HEK293T (cell line): ENCODE data around the gene RORC.

Experiments used
- ARNT ChIP-seq: fragments of 450-650 bp; IDR thresholded peaks from 2 replicates; pipeline ENCODE4 v1.6.1; 2017; ENCODE audit warnings: mild to moderate bottlenecking
- BHLHE40 ChIP-seq: fragments of 450-650 bp; IDR thresholded peaks from 2 replicates; pipeline ENCODE4 v1.6.1; 2016; ENCODE audit warnings: mild to moderate bottlenecking, moderate library complexity, borderline replicate concordance
- ELF4 ChIP-seq: fragments of 450-650 bp; IDR thresholded peaks from 2 replicates; pipeline ENCODE4 v1.6.1; 2017; ENCODE audit warnings: antibody characterized with exemption
- FOXM1 ChIP-seq: fragments of 450-650 bp; IDR thresholded peaks from 2 replicates; pipeline ENCODE4 v1.6.1; 2017; ENCODE audit warnings: mild to moderate bottlenecking, borderline replicate concordance
- LEF1 ChIP-seq: fragments of 450-650 bp; IDR thresholded peaks from 2 replicates; pipeline ENCODE4 v1.6.1; 2017; ENCODE audit warnings: mild to moderate bottlenecking, borderline replicate concordance
- SP1 ChIP-seq: fragments of 450-650 bp; IDR thresholded peaks from 2 replicates; pipeline ENCODE4 v1.6.1; 2017

DNA sequence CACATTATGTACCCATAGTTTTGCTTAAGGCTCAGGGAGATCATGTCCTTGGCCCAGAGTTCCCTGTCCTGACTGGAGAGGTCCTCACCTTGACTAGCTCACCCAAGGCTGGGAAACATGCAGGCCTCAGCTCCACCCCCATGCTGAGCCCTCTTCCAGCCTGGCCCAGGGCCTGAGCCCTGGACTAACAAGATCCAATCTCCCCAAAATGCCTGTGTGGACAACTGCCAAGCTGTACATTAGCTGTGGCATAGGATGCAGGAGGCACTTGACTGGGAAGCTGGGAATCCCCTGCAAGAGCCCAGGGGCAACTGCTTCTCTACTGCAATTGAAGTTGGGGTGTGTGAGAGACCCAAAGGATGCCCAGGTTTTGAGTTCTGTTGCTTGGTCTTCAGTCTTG is 28.4 kb downstream of the RORC start:
- TF ChIP-seq FOXM1 (no peak), ARNT (no peak), BHLHE40 (no peak), SP1 (no peak), ELF4 (no peak), LEF1 (no peak)
